Head of caudate nucleus (tissue), 42 donors: ENCODE data around the gene SFI1.
"Not testable (repeated sequence)": the region's sequence is repeated elsewhere in the genome, so short reads cannot be mapped to it uniquely, and the experiment has no call there.

ENCODE experiments used
- DNase-seq, 42 donors: peaks; one replicate each; pipeline versions ENCODE4 v3.0.0 to v3.0.0-alpha.2; 2020 to 2021; ENCODE audit warnings: mixed read lengths in 7 of 42
- intact Hi-C: fragments of 100-400 bp; cut with DNase I; formaldehyde crosslinking; loops from one replicate; pipeline ENCODE4 v1.15.0; 2022

SFI1 gene

GRCh38 chr22:31489632-31490495 lies 6.5 kb upstream of the SFI1 start, which contains the start of gene EIF4ENIF1:
Gene EIF4ENIF1 (minus strand): TSS chr22:31489842. CDS start chr22:31488718, 1,124 bp downstream.
- intact Hi-C loops = loop anchor here (5.0 to 10.0 kb wide), 2 partner anchors 93 to 455 kb away; partner anchors contain the start of genes DRG1 and YWHAH
- peak; percentile 71 to 95 (median 90) for DNase-seq

GRCh38 chr22:31490496-31490925 lies 5.8 kb upstream of the SFI1 start:
- intact Hi-C loops = loop anchor here (10.0 kb wide), 1 partner anchor 454 kb away; the partner anchor contains the start of gene YWHAH
- peak in 39 of 42 donors; percentile 21 to 71 (median 49) for DNase-seq

GRCh38 chr22:31491218-31491962 lies 4.9 kb upstream of the SFI1 start:
- intact Hi-C loops = loop anchor here (10.0 kb wide), 1 partner anchor 453 kb away; the partner anchor contains the start of gene YWHAH

DNA sequence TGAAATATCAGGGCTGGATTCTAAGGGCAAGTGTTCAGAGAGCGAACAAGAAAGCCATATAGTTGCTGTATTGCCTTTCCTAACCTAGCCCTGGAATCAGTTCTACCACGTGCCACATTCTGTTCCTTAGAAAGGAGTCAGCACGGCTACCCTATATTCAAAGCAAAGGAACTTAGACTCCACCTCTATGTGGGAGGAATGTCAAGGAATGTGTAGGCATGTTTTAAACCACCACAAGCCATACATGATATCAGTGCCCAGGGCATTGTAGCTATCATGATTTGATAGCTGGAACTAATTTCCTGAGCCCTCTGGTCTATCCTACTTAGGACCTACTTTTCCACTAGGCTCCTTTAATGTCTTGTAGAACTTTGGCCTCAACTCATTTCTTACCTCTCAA lies 4.2 kb upstream of the SFI1 start:
- DNase-seq = no peak
- intact Hi-C loops = loop anchor here (10.0 kb wide), 1 partner anchor 453 kb away; the partner anchor contains the start of gene YWHAH

More at GRCh38 chr22:31491218-31491962, 4.9 kb upstream of the SFI1 start:
- DNase-seq = no peak

DNA sequence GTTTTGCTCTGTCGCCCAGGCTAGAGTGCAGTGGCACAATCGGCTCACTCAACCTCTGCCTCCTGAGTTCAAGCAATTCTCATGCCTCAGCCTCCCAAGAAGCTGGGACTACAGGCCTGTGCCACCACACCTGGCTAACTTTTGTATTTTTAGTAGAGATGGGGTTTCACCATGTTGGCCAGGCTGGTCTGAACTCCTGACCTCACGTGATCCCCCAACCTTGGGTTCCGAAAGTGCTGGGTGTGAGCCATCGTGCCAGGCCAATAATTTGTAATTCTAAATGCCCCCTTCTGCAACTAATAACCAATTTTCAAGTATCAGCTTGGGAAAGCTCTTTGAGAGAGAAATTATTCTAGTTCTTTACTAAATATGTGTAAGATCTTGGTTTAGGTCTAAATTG lies 3.0 kb upstream of the SFI1 start:
- DNase-seq = not testable (repeated sequence)
- intact Hi-C loops = loop anchor here (10.0 kb wide), 1 partner anchor 451 kb away; the partner anchor contains the start of gene YWHAH

DNA sequence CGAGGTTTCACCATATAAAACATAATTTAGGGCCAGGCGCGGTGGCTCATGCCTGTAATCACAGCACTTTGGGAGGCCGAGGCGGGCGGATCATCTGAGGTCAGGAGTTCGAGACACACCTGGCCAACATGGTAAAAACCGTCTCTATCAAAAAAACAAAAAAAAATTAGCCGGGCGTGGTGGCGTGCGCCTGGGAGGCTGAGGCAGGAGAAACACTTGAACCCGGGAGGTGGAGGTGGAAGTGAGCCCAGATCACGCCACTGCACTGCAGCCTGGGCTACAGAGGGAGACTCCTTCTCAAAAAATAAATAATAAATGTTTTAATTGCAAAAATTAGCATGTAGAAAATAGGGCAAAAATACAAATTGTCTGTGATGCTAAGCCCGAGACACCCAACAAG lies 993 bp upstream of the SFI1 start:
- DNase-seq = peak in 3 of 42 donors; percentile 9 to 20 (median 9)
- intact Hi-C loops = loop anchor here (5.0 to 10.0 kb wide), 2 partner anchors 148 to 449 kb away; partner anchors contain the start of genes PATZ1 and YWHAH

DNA sequence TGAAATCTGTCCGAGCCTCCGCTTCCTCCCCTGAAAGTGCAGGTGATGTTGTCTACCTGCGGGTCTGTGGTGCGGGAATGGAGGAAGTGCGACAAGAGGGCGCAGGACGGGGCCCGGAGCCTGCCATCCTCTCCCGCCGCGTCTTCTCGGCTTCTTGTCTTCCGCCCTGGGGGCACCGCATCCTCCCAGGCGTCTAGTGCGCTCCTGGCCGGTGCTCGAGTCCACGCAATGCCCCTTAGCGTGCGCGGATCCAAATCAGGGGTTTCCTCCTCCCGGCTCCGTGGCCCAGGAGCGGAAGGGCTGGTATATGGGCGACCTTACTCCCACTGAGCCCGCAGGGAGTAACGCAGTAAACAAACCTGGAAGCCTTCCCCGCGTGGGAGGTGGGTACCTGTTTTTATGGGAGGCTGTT lies 405 bp downstream of the SFI1 start:
- intact Hi-C loops = loop anchor here (5.0 to 10.0 kb wide), 2 partner anchors 149 to 448 kb away; partner anchors contain the start of genes PATZ1 and YWHAH
- peak in 11 of 42 donors; percentile 8 to 47 (median 23) for DNase-seq

- intact Hi-C loops = loop anchor here (5.0 to 10.0 kb wide), 2 partner anchors 150 to 447 kb away; partner anchors contain the start of genes PATZ1 and YWHAH
- no peak for DNase-seq
These were observed 1.0 kb downstream of the SFI1 start for GRCh38 chr22:31497148-31497938.

DNA sequence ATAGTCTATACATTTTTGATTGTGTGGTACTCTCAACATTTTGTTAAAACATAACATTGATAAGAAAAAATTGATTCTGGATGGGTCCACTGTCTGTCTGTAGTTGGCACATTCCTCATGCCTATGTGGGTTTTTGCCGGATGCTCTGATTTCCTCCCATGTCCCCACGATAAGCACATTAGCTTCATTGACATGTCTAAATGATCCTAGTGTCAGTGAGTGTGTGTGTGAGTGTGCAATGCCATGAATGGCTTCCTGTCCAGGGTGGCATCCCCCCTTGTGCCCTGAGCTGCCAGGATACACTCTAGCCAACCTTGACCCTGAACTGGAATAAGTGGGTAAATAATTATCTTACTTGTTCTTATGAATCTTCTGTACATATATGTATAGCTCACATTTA lies 5.4 kb downstream of the SFI1 start:
- no peak for DNase-seq
- intact Hi-C loops = no loop called here

- intact Hi-C loops = no loop called here
- DNase-seq = no peak
These were observed 7.1 kb downstream of the SFI1 start for GRCh38 chr22:31503211-31503964.

DNA sequence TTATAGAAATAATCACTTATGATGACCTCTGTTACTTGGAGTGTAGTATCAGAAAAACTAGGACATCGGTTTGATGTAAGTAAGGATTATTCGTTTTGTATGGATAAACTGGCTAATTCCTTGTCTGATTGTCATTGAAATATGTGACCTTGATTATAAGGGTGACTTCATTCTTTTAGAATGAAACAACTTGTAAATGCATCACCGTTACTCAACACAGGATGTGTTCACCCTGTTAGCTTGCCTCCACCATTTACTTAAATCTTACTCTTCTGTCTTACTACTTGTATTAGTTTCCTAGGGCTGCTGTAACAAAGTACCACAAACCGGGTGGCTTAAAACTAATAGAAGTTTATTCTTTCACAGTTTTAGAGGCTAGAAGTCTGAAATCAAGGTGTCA lies 7.9 kb downstream of the SFI1 start:
- DNase-seq = no peak
- intact Hi-C loops = no loop called here

GRCh38 chr22:31507517-31507916 lies 11.2 kb downstream of the SFI1 start:
- DNase-seq, intact Hi-C loops: not testable (repeated sequence)

- intact Hi-C loops = no loop called here
These were observed 12.2 kb downstream of the SFI1 start for GRCh38 chr22:31508536-31508935.

GRCh38 chr22:31509061-31509762 lies 12.9 kb downstream of the SFI1 start:
- DNase-seq = no peak
- intact Hi-C loops = no loop called here

More at GRCh38 chr22:31508536-31508935, 12.2 kb downstream of the SFI1 start:
- no peak for DNase-seq

- DNase-seq = no peak
- intact Hi-C loops = no loop called here
These were observed 23.7 kb downstream of the SFI1 start for GRCh38 chr22:31520051-31520450.

DNA sequence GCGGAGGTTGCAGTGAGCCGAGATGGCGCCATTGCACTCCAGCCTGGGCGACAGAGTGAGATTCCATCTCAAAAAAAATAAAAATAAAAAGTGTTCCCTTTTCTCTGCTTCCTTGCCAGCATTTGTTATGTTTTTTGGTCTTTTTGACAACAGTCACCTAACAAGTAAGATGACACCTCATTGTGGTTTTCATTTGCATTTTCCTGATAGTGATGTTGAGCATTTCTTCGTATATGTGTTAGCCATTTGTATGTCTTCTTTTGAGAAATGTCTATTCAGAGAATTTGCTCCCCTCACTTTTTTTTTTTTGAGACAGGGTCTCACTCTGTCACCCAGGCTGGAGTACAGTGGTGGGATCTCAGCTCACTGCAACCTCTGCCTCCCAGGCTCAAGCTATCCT lies 27.8 kb downstream of the SFI1 start:
- intact Hi-C loops, DNase-seq: not testable (repeated sequence)

DNA sequence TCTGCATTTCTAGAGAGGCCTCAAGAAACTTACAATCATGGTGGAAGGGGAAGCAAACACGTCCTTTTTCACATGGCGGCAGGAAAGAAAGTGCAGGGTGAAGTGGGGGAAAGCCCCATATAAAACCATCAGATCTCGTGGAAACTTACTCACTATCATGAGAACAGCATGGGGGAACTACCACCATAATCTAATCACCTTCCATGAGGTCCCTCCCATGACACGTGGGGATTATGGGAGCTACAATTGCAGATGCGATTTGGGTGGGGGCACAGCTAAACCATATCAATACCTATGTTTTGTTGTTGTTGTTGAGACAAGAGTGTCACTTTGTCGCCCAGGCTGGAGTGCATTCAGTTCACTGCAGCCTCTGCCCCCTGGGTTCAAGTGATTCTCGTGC lies 29.9 kb downstream of the SFI1 start:
- intact Hi-C loops = no loop called here
- no peak for DNase-seq
